CD4-positive, alpha-beta T cell treated with Interleukin-17A for 1 hour (primary cell): ENCODE results near the gene AGBL1.
A peak's percentile ranks its signal among the peaks of the same experiment; 100 is the strongest.

Experiments
- DNase-seq: peaks from one replicate; pipeline ENCODE4 v3.0.0-alpha.2; 2020

AGBL1 gene

DNA sequence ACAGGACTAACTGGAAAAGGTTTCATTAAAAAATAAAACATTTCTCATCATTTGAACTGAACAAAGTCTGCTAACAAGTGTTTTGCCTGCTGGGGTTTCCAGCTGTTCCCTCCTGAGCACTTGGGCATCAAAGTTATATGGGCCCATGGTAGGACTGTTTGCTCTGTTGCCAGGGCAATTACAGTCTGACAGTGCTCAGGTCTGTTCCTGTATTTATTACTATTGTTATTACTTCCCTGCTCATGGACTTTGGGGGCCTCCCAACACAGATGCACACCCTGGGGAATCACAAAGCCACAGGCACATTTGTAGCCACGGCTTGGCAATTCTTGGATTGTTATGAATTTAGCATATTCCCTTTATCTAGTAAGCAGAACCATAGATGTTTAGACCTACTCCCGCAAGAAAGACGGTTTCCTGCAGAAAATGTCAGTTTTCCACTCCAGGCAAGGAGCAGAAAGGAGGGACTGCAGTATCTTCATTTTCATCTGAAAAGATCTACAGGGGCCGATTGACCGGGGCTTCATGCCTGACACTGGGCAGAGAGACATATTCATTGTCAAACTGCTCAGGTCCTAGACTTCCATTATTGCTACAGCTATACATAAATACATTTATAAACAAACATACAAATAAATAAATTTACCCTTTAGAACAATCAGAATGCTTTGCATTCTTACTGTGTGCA is 580.2 kb downstream of the AGBL1 start:
- DNase-seq, result no peak

- DNase-seq, result no peak
These were observed 581.9 kb downstream of the AGBL1 start for GRCh38 chr15:86661580-86661979.

- DNase-seq, result no peak
These were observed 583.6 kb downstream of the AGBL1 start for GRCh38 chr15:86663304-86663703.

- no peak for DNase-seq
These were observed 584.3 kb downstream of the AGBL1 start for GRCh38 chr15:86663979-86664378.

DNA sequence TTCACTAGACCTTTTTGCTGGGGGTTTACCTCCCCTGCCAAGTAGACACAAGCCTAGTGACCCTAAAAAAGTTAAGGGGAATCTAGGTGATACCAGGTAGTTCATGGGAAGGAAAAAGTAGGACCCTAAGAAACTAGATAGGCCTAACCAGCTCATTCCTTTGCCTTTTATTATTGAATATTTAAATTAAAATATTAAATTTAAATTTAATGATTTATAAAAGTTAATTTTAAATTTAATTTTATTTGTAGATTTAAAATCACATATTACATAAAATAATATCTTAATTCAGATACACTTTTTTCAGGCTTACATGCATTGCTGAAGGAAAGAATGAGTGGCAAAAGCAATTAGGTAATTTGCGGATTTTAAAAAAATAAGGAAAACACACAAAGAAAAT is 584.9 kb downstream of the AGBL1 start:
- no peak for DNase-seq

GRCh38 chr15:86676002-86676401 is 596.3 kb downstream of the AGBL1 start:
- DNase-seq, result no peak

DNA sequence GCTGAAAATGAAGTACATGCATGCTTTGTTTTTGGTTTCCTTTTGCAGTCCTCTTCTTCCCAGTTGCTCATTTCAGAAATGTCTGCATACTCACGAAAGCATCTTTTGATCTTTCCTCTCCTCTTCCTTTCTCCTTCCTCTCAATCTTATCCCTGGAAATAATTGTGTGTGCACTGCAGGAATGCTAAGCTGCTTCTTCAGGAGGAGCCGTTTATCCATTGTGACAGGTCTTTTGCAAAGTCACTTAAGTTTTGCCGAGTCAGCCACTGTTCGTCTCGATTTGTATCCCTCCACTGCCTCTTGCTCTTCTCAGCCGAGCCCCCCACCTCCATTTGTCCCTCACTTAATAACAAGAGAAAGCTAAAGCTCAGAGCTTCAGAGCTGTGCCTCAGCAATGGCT is 597.6 kb downstream of the AGBL1 start:
- DNase-seq, result no peak

DNA sequence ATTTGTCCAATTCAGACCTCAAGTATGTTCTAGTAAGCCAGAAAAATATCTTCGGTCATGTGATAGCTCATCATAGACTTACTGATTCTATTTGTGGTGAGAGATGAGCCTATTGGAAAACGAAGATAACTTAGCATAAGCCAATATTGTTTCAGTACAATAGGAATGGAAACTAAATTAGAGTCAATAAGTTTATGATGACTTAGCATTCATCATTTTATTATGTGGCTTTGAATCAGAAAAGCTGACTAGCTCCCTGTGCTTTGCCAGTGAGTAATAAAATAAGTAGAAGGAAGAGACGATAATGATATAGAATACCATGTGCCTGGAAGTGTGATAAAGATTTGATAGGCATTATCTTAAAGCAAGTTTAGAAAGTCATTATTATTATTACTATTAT is 605.6 kb downstream of the AGBL1 start:
- DNase-seq, result no peak

GRCh38 chr15:86689006-86689405 is 609.3 kb downstream of the AGBL1 start:
- no peak for DNase-seq

DNA sequence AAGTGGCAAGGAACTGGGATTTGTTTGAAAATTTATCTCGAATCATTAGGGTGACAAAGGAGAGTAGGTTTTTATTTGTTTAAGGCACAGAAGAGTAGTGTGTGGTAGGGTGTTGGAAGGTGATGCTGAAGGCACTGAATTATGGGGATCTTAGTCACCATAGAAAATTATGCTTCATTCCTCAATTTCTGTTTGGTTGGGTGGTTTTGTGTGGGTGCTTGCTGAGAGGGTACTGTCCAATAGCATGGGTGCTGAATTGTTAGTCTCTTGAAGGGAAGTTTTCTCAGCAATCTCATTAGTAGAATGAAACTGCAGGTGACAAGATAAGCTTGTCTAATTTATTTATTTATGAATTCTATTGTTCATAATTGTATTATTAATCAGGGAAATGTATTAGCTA is 610.9 kb downstream of the AGBL1 start:
- DNase-seq, result no peak

- DNase-seq, result no peak
These were observed 611.5 kb downstream of the AGBL1 start for GRCh38 chr15:86691091-86691663.

DNA sequence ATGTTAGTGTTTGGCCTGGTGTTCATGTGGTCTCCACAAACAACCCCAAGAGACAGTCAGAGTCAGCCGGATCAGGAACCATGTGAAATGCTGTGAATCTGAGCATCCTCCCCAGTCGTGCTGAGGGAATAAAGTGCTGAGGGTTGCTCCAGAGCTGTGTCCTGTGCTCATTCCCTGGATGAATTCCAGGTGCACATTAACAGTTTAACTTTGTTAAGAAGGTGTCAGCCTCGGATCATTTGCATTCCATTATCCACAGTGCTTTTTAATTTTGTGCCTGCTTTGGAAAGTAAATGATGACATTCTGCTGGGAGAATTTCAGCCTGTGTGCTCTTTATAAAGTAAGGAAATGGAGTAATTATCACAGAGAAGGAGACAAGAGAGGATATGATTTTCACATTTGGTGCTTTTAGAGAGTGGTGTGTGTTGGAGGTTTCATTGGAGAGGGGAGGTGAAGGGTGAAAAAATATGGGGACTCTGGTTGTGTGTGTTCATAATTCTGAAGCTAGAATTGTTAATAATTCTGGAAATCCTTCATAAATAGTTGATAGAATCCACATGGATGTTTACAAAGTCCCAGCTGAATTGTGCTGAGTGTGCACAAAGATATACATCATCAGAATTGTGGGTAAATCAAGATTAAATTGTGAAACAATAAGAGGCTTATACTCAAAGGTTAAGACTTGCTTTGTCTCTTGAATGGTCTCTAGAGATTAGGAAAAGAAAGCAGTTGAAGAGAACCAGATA is 621.4 kb downstream of the AGBL1 start:
- DNase-seq, result no peak

GRCh38 chr15:86701611-86701963 is 621.9 kb downstream of the AGBL1 start:
- no peak for DNase-seq

DNA sequence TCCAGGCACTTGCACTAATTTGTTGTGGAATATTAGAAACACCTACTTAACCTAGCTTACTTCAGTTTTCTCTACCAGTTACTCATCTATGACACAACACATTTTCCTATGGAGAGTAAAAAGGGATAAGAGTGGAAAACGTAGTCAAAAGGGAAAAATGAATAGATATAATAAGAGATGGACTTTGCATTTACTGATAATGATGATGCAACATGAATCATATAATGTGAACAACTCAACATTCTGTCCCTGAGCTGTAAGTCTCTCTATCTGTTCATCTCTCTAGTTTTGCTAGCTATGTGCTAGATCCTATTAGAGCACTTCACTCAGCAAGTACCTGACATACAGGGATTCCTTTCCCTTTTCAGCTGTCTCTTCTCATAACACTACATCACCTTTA is 627.1 kb downstream of the AGBL1 start:
- no peak for DNase-seq

DNA sequence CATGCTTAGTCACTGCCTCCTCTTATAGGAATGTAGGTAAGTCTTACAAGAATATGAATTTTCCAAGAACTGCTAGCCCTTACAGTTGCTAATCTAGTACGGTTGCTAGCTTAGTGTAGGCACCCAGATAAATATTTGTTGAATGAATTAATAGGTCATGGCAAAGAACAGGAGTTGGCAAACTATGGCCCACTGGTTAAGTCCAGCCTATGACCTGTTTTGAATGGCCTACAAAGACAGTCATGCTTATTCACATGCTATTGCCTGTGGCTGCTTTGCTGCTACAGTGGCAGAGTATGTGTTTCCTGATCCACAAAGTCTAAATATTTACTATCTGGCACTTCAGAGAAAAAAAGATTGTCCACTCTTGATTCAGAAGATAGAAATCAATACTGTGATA is 631.8 kb downstream of the AGBL1 start:
- no peak for DNase-seq

DNA sequence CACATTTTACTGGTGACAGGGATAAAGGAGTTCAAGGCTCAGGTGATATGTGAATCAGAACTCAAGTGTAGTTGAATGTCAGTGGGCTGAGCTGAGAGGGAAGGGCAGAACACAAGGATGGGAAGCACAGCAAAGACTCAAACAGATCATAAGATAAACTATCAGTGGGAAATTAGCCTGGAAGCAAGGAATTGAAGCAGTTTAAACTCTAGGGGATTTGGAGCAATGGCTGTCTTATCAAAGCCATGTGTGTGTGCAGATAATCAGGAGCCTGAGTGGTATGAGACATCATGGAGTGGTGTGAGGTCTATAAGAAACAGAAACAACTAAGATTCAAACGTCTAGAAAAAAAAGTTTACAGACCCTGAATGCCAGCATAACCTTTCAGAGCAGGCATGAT is 634.6 kb downstream of the AGBL1 start:
- no peak for DNase-seq

DNA sequence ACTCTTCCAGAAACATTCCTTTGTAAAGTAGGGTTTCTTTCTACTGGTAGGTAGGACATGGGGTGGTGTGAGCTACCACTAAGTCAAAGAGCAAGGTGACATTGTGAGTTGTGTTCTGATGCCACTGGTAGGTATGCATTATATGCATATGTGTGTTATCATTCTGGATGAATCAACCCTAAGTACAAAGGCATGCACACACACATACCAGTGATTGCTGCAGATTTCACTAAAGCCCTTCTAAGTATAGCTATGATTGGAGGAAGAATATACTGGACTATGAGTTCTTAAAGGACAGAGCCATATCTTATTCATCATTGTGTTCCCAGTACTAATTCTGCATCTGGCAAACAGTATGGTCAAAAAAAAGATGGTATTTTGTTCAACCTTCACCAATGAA is 646.0 kb downstream of the AGBL1 start:
- DNase-seq, result no peak

- no peak for DNase-seq
These were observed 655.8 kb downstream of the AGBL1 start for GRCh38 chr15:86735247-86736040.

GRCh38 chr15:86741917-86742316 is 662.2 kb downstream of the AGBL1 start:
- DNase-seq, result no peak

DNA sequence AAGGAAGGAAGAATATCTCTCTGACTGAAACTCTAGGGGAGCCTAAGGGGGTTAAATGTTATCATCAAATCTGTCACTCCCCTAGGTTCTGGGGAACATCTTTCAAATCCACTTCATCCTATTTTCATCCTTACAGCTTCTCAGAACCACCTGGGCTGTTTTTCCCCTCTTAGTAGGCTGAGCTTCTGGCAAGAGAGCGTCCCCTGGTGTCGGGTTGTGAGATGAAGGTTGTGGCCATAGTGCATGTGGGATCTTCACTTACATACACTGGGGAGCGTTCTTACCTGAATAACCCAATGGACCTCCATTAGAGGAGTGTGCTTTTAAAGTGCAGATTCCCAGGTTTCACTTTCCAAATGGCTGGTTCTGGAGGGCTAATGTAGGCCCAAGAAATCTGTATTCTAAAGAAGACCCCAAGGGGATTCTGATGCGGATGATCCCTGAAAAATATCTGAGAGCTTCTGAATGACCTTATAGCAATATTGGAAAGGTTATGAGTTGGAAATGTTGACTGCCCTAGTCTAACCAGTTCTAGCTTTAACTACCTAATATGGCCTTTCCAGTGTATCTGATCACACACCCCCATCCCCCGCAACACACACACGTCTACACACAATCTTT is 663.7 kb downstream of the AGBL1 start:
- DNase-seq, result peak; percentile 57

GRCh38 chr15:86744198-86744780 is 664.6 kb downstream of the AGBL1 start:
- DNase-seq, result no peak

DNA sequence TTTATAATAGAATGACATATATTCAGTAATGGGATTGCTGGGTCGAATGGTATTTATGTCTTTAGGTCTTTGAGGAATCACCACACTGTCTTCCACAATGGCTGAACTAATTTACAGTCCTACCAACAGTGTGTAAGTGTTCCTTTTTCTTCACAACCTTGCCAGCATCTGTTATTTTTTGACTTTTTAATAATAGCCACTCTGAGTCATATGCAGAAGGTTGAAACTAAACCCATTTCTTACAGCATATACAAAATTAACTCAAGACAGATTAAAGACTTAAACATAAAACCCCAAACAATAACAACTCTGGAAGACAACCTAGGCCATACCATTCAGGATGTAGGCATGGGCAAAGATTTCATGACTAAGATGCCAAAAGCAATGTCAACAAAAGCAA is 671.4 kb downstream of the AGBL1 start:
- no peak for DNase-seq

DNA sequence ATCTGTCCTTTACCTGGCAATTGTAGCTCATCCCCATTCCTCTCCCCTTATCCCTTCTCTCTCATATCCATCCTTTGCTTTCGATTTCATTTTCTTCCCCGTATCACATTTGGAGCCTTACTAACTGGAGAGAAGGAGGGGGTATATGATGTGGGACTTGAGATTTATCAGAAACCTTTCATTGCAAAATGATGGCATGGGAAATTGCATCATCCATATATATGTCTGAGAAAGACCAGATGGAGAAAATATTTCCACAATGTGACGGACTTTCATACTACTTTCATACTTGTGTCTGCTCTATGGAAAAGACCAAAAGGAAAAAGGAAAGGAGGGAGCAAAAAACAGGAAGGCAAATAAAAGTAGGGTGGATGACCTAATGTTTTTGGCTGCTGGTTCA is 675.2 kb downstream of the AGBL1 start:
- no peak for DNase-seq
